ENCODE measurements around the gene SH2B2.
A peak's percentile ranks its signal among the peaks of the same experiment; 100 is the strongest.
"Not testable (repeated sequence)": the region's sequence is repeated elsewhere in the genome, so short reads cannot be mapped to it uniquely, and the experiment has no call there.

Gene SH2B2

GRCh38 chr7:102320601-102321350, 34.1 kb downstream of the SH2B2 start:
- H3K4me3 ChIP-seq (ENCODE audit: low read depth, low read length): no peak overlapping the region
- TF ChIP-seq, protein P1, sequence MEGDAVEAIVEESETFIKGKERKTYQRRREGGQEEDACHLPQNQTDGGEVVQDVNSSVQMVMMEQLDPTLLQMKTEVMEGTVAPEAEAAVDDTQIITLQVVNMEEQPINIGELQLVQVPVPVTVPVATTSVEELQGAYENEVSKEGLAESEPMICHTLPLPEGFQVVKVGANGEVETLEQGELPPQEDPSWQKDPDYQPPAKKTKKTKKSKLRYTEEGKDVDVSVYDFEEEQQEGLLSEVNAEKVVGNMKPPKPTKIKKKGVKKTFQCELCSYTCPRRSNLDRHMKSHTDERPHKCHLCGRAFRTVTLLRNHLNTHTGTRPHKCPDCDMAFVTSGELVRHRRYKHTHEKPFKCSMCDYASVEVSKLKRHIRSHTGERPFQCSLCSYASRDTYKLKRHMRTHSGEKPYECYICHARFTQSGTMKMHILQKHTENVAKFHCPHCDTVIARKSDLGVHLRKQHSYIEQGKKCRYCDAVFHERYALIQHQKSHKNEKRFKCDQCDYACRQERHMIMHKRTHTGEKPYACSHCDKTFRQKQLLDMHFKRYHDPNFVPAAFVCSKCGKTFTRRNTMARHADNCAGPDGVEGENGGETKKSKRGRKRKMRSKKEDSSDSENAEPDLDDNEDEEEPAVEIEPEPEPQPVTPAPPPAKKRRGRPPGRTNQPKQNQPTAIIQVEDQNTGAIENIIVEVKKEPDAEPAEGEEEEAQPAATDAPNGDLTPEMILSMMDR (conservative IDR thresholded peaks at IDR 0.05; ENCODE audit: low read depth, low read length): no peak
- no peak for DNase-seq (ENCODE audit: low read depth)

DNA sequence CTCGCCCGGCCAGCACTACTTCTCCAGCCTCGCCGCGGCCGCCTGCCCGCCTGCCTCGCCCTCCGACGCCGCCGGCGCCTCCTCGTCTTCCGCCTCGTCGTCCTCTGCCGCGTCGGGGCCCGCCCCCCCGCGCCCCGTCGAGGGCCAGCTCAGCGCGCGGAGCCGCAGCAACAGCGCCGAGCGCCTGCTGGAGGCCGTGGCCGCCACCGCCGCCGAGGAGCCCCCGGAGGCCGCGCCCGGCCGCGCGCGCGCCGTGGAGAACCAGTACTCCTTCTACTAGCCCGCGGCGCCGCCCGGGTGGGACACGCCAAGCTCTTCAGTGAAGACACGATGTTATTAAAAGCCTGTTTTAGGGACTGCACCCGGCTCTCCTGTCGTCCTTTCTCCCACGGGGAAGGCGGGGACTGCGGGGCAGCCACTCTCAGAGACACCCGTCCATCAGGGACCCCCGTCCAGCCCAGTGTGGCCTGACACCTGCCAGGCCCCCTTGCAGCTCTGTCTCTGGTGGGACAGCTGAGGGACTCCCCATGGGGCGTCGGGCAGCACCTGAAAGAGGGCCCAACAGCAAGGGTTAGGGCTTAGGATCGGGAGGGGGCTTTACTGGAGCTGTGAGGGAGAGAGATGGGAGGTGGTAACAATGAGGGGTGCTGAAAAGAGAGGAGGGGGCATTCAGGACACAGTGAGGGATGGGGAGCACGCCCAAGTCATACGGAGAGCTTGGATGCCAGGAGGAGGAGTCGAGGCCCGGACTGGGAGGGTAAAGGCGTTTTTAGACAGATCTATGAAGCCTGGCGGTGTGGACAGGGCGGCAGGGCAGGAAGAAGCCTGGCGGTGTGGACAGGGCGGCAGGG, 34.9 kb downstream of the SH2B2 start:
- peak; percentile 12 for DNase-seq (ENCODE audit: low read depth)
- no peak overlapping the region for H3K4me3 ChIP-seq (ENCODE audit: low read depth, low read length)
- TF ChIP-seq, protein P1 (conservative IDR thresholded peaks at IDR 0.05; ENCODE audit: low read depth, low read length): no peak

GRCh38 chr7:102322202-102322715, 35.6 kb downstream of the SH2B2 start:
- TF ChIP-seq, protein P1 (conservative IDR thresholded peaks at IDR 0.05; ENCODE audit: low read depth, low read length): no peak

DNA sequence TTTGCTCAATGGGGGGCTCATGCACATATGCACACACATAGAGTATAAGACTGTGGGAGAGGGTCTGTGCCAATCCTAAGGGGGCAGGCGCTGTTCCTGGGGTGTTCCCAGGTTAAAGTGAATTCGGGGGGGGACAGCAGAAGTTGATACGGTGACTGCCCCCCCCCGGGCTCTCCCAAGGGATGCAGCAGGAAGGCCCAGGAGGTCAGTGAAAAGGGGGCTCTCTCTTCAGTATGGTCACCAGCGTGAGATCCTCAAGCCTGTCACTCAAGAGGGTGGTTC, 37.2 kb downstream of the SH2B2 start:
- DNase-seq (ENCODE audit: low read depth): no peak
- no peak overlapping the region for H3K4me3 ChIP-seq (ENCODE audit: low read depth, low read length)
- TF ChIP-seq, protein P1 (conservative IDR thresholded peaks at IDR 0.05; ENCODE audit: low read depth, low read length): no peak

More at GRCh38 chr7:102322202-102322715, 35.6 kb downstream of the SH2B2 start:
- no peak overlapping the region for H3K4me3 ChIP-seq (ENCODE audit: low read depth, low read length)
- no peak for DNase-seq (ENCODE audit: low read depth)

DNA sequence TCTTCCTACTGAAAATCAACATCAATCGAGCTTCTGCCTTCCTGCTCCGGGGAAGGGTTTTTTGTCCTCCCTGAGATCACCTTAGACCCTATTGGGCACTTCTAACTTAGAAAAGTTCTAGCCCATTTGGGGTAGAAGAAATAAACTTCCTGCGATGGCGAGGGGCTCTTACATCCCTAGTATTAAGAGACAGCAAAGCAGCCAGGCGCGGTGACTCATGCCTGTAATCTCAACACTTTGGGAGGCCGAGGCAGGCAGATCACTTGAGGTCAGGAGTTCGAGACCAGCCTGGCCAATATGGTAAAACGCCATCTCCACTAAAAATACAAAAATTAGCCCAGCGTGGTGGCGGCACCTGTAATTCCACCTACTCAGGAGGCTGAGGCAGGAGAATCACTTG, 38.4 kb downstream of the SH2B2 start:
- DNase-seq (ENCODE audit: low read depth); H3K4me3 ChIP-seq (ENCODE audit: low read depth, low read length): not testable (repeated sequence)

DNA sequence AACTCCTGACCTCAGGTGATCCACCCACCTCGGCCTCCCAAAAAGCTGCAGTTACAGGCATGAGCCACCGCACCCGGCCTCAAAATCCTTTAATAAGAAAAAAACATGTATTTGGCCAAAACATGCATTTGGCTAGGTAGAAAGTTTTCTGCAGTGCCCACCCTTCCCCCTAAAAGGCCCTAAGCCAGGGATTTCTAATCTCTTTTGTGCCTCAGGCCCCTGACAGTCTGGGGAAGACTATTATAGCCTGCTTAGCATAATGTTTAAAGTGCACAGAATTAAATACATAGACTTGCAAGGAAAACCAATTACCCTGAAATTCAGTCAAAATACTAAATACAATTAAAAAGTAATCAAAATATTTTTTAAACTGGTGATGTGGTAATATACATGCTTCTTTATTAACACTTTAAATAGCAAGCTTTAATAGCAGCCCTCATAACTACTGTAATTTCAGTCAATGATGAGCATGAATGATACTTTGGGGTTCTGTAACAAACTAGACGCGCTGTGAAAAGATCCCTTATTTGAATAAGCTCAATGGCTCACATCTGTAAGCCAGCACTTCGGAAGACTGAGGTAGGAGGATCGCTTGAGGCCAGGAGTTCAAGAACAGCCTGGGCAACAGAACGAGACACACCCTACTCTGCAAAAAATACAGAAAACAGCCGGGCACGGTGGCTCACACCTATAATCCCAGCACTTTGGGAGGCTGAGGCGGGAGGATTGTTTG, 39.7 kb downstream of the SH2B2 start:
- DNase-seq (ENCODE audit: low read depth): no peak
- H3K4me3 ChIP-seq (ENCODE audit: low read depth, low read length): no peak overlapping the region
- TF ChIP-seq, protein P1 (conservative IDR thresholded peaks at IDR 0.05; ENCODE audit: low read depth, low read length): no peak

DNA sequence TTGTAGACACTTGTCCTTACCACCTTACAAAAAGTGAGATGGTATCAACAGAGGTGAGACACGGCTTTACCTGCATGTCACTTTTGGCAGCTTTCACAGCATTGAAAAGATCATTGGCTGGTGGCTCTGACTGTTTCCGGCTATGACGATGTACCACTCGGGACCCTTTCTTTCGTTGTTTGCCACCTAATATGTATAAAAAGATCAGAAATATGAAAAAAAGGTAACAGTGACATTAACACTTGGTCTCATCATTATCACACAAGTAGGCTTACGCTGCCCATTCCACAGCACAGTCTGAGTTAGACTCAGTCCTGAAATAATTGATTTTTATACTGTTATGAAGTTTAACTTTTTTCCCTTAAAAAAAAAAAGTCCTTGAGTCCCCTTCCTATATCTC, 40.5 kb downstream of the SH2B2 start:
- not testable (repeated sequence) for DNase-seq (ENCODE audit: low read depth); H3K4me3 ChIP-seq (ENCODE audit: low read depth, low read length)

- DNase-seq (ENCODE audit: low read depth); H3K4me3 ChIP-seq (ENCODE audit: low read depth, low read length): not testable (repeated sequence)
Observed at GRCh38 chr7:102328863-102329262, 42.2 kb downstream of the SH2B2 start.

- H3K4me3 ChIP-seq (ENCODE audit: low read depth, low read length); DNase-seq (ENCODE audit: low read depth): not testable (repeated sequence)
Observed at GRCh38 chr7:102329366-102329765, 42.7 kb downstream of the SH2B2 start.

DNA sequence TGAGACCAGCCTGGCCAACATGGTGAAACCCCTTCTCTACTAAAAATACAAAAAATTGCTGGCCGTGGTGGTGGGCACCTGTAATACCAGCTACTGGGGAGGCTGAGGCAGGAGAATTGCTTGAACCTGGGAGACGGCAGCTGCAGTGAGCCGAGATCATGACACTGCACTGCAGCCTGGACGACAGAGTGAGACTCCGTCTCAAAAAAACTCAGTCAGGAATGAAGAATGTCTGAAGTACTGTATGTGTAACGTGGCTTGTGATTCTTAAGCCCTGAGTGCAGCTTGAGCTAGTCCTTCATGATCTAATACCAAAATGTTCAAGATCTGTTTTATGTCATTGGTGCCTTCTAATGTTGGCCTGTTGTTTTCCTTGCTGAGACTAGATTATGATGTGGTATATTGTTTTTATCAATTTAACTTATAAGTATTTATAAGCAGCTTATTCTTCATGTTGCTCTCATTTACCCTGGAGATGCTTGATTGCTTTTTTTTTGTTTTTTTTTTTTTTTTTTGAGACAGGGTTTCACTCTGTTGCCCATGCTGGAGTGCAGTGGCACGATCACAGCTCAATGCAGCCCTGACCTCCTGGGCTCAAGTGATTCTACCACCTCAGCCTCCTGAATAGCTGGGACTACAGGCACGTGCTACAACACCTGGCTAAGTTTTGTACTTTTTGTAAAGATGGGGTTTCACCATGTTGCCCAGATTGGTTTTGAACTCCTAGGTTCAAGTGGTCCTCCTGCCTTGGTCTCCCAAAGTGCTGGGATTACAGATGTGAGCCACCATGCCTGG, 44.2 kb downstream of the SH2B2 start:
- not testable (repeated sequence) for DNase-seq (ENCODE audit: low read depth); H3K4me3 ChIP-seq (ENCODE audit: low read depth, low read length)

DNA sequence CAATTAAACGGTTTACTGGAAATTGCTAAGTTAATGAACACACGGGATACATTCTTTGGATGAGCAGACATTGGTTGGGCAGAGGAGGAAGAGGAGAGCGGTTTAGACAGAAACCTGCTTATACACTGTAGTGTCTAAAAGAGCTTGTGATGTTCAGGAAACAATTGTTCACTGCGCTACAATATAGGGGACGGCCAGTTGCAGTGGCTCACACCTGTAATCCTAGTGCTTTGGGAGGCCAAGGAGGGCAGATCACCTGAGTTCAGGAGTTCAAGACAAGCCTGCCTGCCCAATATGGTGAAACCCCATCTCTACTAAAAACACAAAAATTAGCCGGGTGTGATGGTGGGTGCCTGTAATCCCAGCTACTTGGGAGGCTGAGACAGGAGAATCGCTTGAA, 48.9 kb downstream of the SH2B2 start:
- DNase-seq (ENCODE audit: low read depth); H3K4me3 ChIP-seq (ENCODE audit: low read depth, low read length): not testable (repeated sequence)
